CD14-positive monocyte (primary cell): ENCODE data around the gene RASSF7. TPM values are rescaled to one million over a fixed set of nuclear protein-coding genes. Genes with fewer than 3 reads are reported as not detected.

Experiments used
- DNase-seq, 3 donors: peaks; one replicate each; pipeline ENCODE4 v3.0.0-alpha.2; 2011 to 2022
- H2AFZ ChIP-seq: 2 replicates; pipeline ENCODE4 v1.6.0; 2012; ENCODE audit warnings: mild to moderate bottlenecking, low read depth, low read length, inconsistent platforms; ENCODE audit not compliant: insufficient read depth, poor library complexity, severe bottlenecking
- H3K27ac ChIP-seq, 2 donors: 1 replicate in 1 of 2; 2 replicates in 1 of 2; pipeline ENCODE4 v1.5.1; 2012 to 2013; ENCODE audit warnings: low read length in 2 of 2, control low read depth in 1 of 2, inconsistent platforms in 1 of 2, low read depth in 1 of 2, mild to moderate bottlenecking in 1 of 2
- H3K27me3 ChIP-seq, 2 donors: one replicate each; pipeline versions ENCODE4 v1.6.0 to v1.6.1; 2011 to 2013; ENCODE audit warnings: low read length in 2 of 2; ENCODE audit not compliant: control insufficient read depth in 2 of 2, insufficient read depth in 2 of 2
- H3K36me3 ChIP-seq, 2 donors: replicated peaks in 1 of 2; 1 replicate in 1 of 2; 2 replicates in 1 of 2; pipeline versions ENCODE4 v1.5.1 to v1.6.1; 2012 to 2013; ENCODE audit warnings: low read length in 2 of 2, control low read depth in 1 of 2, inconsistent platforms in 1 of 2, mild to moderate bottlenecking in 1 of 2; ENCODE audit not compliant: insufficient read depth in 2 of 2, control insufficient read depth in 1 of 2
- H3K4me1 ChIP-seq, 2 donors: 1 replicate in 1 of 2; 2 replicates in 1 of 2; pipeline versions ENCODE4 v1.5.1 to v1.6.1; 2012 to 2013; ENCODE audit warnings: low read length in 2 of 2, control low read depth in 1 of 2, inconsistent platforms in 1 of 2, mild to moderate bottlenecking in 1 of 2, moderate library complexity in 1 of 2; ENCODE audit not compliant: insufficient read depth in 2 of 2, control insufficient read depth in 1 of 2
- H3K4me2 ChIP-seq: replicated peaks from 2 replicates; pipeline ENCODE3; 2012; ENCODE audit warnings: low read length, moderate library complexity, mild to moderate bottlenecking; ENCODE audit not compliant: poor library complexity, severe bottlenecking; ENCODE audit errors: extremely low read depth
- H3K4me3 ChIP-seq, 3 experiments: fragments of 200-600 bp in 1 of 3; sonication (generic) in 1 of 3; replicated peaks in 1 of 3; 1 replicate in 2 of 3; 2 replicates in 1 of 3; pipeline ENCODE4 v1.5.1; 2011 to 2013; ENCODE audit warnings: low read length in 3 of 3, mild to moderate bottlenecking in 3 of 3, control low read depth in 2 of 3, low read depth in 2 of 3, inconsistent platforms in 1 of 3, moderate library complexity in 1 of 3
- H3K79me2 ChIP-seq: 2 replicates; pipeline ENCODE4 v1.6.0; 2012; ENCODE audit warnings: mild to moderate bottlenecking, control low read depth, inconsistent platforms, low read length, moderate library complexity; ENCODE audit not compliant: insufficient read depth
- H3K9ac ChIP-seq: 2 replicates; pipeline ENCODE4 v1.6.0; 2017; ENCODE audit warnings: low read length, mild to moderate bottlenecking; ENCODE audit not compliant: insufficient read depth, poor library complexity, severe bottlenecking
- H3K9me3 ChIP-seq, 2 donors: replicated peaks in 1 of 2; 1 replicate in 1 of 2; 2 replicates in 1 of 2; pipeline versions ENCODE4 v1.5.1 to v1.6.1; 2012 to 2013; ENCODE audit warnings: low read length in 2 of 2, control low read depth in 1 of 2; ENCODE audit not compliant: control insufficient read depth in 1 of 2, insufficient read depth in 1 of 2
- H4K20me1 ChIP-seq: 2 replicates; pipeline ENCODE4 v1.6.0; 2012; ENCODE audit warnings: mild to moderate bottlenecking, low read length, control low read depth, moderate library complexity; ENCODE audit not compliant: insufficient read depth
- H3K27ac Mint-ChIP-seq, 7 donors: one replicate each; pipeline ENCODE4 v1.8.0; 2020; ENCODE audit warnings: mild to moderate bottlenecking in 7 of 7, mixed read lengths in 7 of 7, moderate library complexity in 6 of 7, inconsistent platforms in 2 of 7
- H3K27me3 Mint-ChIP-seq, 3 donors: one replicate each; pipeline ENCODE4 v1.8.0; 2021 to 2022; ENCODE audit warnings: low read depth in 3 of 3, mild to moderate bottlenecking in 3 of 3, mixed read lengths in 3 of 3, moderate library complexity in 3 of 3, inconsistent platforms in 1 of 3
- H3K36me3 Mint-ChIP-seq, 2 donors: one replicate each; pipeline ENCODE4 v1.8.0; 2020; ENCODE audit warnings: mixed read lengths in 2 of 2, inconsistent platforms in 1 of 2, mild to moderate bottlenecking in 1 of 2
- H3K4me1 Mint-ChIP-seq: one replicate; pipeline ENCODE4 v1.8.0; 2020; ENCODE audit warnings: mild to moderate bottlenecking, mixed read lengths
- H3K4me3 Mint-ChIP-seq, 2 donors: one replicate each; pipeline ENCODE4 v1.8.0; 2020; ENCODE audit warnings: mild to moderate bottlenecking in 2 of 2, mixed read lengths in 2 of 2, moderate library complexity in 1 of 2
- H3K9me3 Mint-ChIP-seq, 7 donors: one replicate each; pipeline ENCODE4 v1.8.0; 2020 to 2022; ENCODE audit warnings: mixed read lengths in 7 of 7, mild to moderate bottlenecking in 6 of 7, moderate library complexity in 6 of 7, inconsistent platforms in 2 of 7
- CTCF ChIP-seq: fragments of 200-600 bp; IDR thresholded peaks from one replicate; pipeline ENCODE4 v1.8.0; 2022; ENCODE audit warnings: antibody characterized with exemption, mild to moderate bottlenecking
- WGBS: methylation state at CpG from one replicate; pipeline ENCODE4 v1.1.5; 2013; ENCODE audit warnings: missing lambda C conversion rate; ENCODE audit not compliant: insufficient coverage; 5-methylcytosine and 5-hydroxymethylcytosine counted together
- intact Hi-C, 2 donors: fragments of 100-400 bp; cut with micrococcal nuclease; formaldehyde crosslinking; loops; one replicate each; pipeline versions ENCODE4 v1.15.0 to v1.15.1; 2023
- polyA plus RNA-seq, 3 donors: library from polyadenylated mRNA; depleted of rRNA in 1 of 3; unstranded in 2 of 3; stranded (reverse) in 1 of 3; fragments of 300-500 nt in 2 of 3; fragments of >200 nt in 1 of 3; fragmentation: Illumina TruSeq in 2 of 3; gene quantifications; 1 replicate in 2 of 3; 2 replicates in 1 of 3; pipeline ENCODE4 v1.2.3, GENCODE V29; 2012 to 2021

RASSF7 gene
- polyA plus RNA-seq, 3 donors = 10.0 to 26.5 (median 12.4) TPM

- no peak overlapping the region for H3K4me2 ChIP-seq
- no peak overlapping the region for H3K4me3 ChIP-seq
- H3K4me1 ChIP-seq = no peaks in the 10 kb centered on the region
- H2AFZ ChIP-seq = no peak overlapping the region
- peaks cover 2 to 4% (median 3%) of the 10 kb centered on the region in 3 donors for H3K27me3 Mint-ChIP-seq
- intact Hi-C loops = no loop called here
- peaks cover 10% of the 10 kb centered on the region for H4K20me1 ChIP-seq
- no peak overlapping the region for H3K9ac ChIP-seq
- H3K27ac ChIP-seq = no peak overlapping the region
- WGBS = 94% methylated on average over 29 of the region's 30 CpGs
- H3K36me3 Mint-ChIP-seq = peaks cover 12 to 15% of the 10 kb centered on the region in 2 donors
- no peaks in the 10 kb centered on the region for H3K79me2 ChIP-seq
- no peaks in the 10 kb centered on the region for H3K9me3 ChIP-seq
- no peaks in the 10 kb centered on the region for H3K4me1 Mint-ChIP-seq
- no peaks in the 10 kb centered on the region for H3K9me3 Mint-ChIP-seq
- H3K27me3 ChIP-seq = no peaks in the 10 kb centered on the region
- no peak for DNase-seq
- no peak for TF ChIP-seq CTCF
- H3K4me3 Mint-ChIP-seq = no peak overlapping the region
- H3K27ac Mint-ChIP-seq = no peak overlapping the region
- peaks cover 20% of the 10 kb centered on the region in 2 donors for H3K36me3 ChIP-seq
These were observed 32.5 kb upstream of the RASSF7 start for GRCh38 chr11:528166-528814.

GRCh38 chr11:528815-529727 lies 31.7 kb upstream of the RASSF7 start:
- Histone ChIP-seq H3K27me3 (no peaks in the 10 kb centered on the region), H3K9me3 (no peaks in the 10 kb centered on the region), H3K27ac (no peak overlapping the region), H3K79me2 (peaks cover 3% of the 10 kb centered on the region), H4K20me1 (peaks cover 18% of the 10 kb centered on the region), H3K36me3 (peaks cover 20 to 23% of the 10 kb centered on the region in 2 donors), H3K9ac (no peak overlapping the region), H3K4me1 (peaks cover 3% of the 10 kb centered on the region in 2 donors), H3K4me2 (no peak overlapping the region), H2AFZ (no peak overlapping the region), H3K4me3 (no peak overlapping the region)
- H3K27me3 Mint-ChIP-seq = peaks cover 2 to 4% (median 3%) of the 10 kb centered on the region in 3 donors
- H3K4me3 Mint-ChIP-seq = no peak overlapping the region
- no peaks in the 10 kb centered on the region for H3K4me1 Mint-ChIP-seq
- H3K36me3 Mint-ChIP-seq = peaks cover 15% of the 10 kb centered on the region in 2 donors
- intact Hi-C loops = no loop called here
- no peak overlapping the region for H3K27ac Mint-ChIP-seq
- no peak for TF ChIP-seq CTCF
- WGBS = 95% methylated on average over 29 of the region's 29 CpGs
- H3K9me3 Mint-ChIP-seq = no peaks in the 10 kb centered on the region
- no peak for DNase-seq
